ENCODE measurements around the gene OVCA2.

DNA sequence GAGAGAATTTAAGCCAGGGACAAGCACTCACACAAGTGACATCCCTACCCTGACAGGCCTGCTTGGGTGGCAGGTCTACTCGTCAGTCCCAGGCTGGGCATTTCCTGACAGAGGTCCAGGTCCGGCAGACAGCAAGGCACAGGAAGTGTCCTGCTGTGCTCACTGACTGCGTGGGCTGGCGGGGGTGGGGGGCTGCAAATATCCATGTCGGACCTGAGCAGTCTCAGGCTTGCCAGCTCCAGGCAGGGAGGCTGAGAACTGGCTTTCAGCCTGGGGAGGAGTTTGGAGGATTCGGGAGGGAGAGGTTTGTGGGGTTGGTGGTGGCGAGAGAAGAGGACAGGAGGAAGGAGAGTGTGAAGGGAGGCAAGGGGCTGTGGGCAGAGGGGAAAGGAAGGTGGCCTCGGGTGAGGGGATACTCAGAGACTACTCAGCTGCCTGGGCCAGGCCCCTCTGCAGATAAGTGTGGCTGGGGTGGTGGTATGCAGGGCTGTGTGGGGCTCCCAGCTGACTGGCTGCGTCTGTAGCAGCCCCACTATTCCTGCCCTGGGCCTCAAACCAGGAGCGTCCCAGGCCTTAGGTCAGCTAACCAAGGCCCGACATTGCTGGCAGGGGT is 20.9 kb downstream of the OVCA2 start:
- TF ChIP-seq CTCF (IDR thresholded peaks at IDR 0.05; ENCODE audit: insufficient read depth, low read length, poor library complexity, severe bottlenecking) (no peak), EZH2phosphoT487 (conservative IDR thresholded peaks at IDR 0.05; ENCODE audit: low read length) (no peak)

Measured in SU-DHL-6 (cell line).